Activated CD4-positive, alpha-beta T cell treated with anti-CD3 and anti-CD28 coated beads, Interleukin-10, Interleukin-2, amounts not matched to agents 100 ng/mL and 50 ng/mL, durations not matched to agents 16 hours and 8 hours (primary cell): ENCODE measurements around the gene STK17A.
A peak's percentile ranks its signal among the peaks of the same experiment; 100 is the strongest.
"Not testable (repeated sequence)": the region's sequence is repeated elsewhere in the genome, so short reads cannot be mapped to it uniquely, and the experiment has no call there.

Source experiments
- DNase-seq: peaks from one replicate; pipeline ENCODE4 v3.0.0-alpha.2; 2020

Gene STK17A

GRCh38 chr7:43602256-43602655 is 19.3 kb downstream of the STK17A start:
- no peak for DNase-seq

- no peak for DNase-seq
Observed at GRCh38 chr7:43604251-43604650, 21.3 kb downstream of the STK17A start.

GRCh38 chr7:43609097-43609496 is 26.2 kb downstream of the STK17A start:
- DNase-seq = no peak

GRCh38 chr7:43612128-43612527 is 29.2 kb downstream of the STK17A start:
- no peak for DNase-seq

GRCh38 chr7:43612599-43613589 is 30.0 kb downstream of the STK17A start:
- DNase-seq = peak; percentile 88

GRCh38 chr7:43615558-43616145 is 32.7 kb downstream of the STK17A start:
- no peak for DNase-seq

- no peak for DNase-seq
Observed at GRCh38 chr7:43616977-43617376, 34.1 kb downstream of the STK17A start.

GRCh38 chr7:43618073-43618472 is 35.2 kb downstream of the STK17A start:
- no peak for DNase-seq

- no peak for DNase-seq
Observed at GRCh38 chr7:43619213-43620012, 36.5 kb downstream of the STK17A start.

GRCh38 chr7:43621729-43622448 is 39.0 kb downstream of the STK17A start:
- peak; percentile 64 for DNase-seq

- DNase-seq = no peak
Observed at GRCh38 chr7:43624156-43624555, 41.2 kb downstream of the STK17A start.

- DNase-seq = peak; percentile 79
Observed at GRCh38 chr7:43625453-43625852, 42.5 kb downstream of the STK17A start.

GRCh38 chr7:43625980-43626379 is 43.1 kb downstream of the STK17A start:
- no peak for DNase-seq

- DNase-seq = no peak
Observed at GRCh38 chr7:43626695-43627094, 43.8 kb downstream of the STK17A start.

GRCh38 chr7:43627798-43628197 is 44.9 kb downstream of the STK17A start:
- DNase-seq = not testable (repeated sequence)

- no peak for DNase-seq
Observed at GRCh38 chr7:43628431-43628830, 45.5 kb downstream of the STK17A start.

GRCh38 chr7:43629857-43630256 is 46.9 kb downstream of the STK17A start:
- no peak for DNase-seq

GRCh38 chr7:43630482-43630881 is 47.6 kb downstream of the STK17A start:
- DNase-seq = no peak

GRCh38 chr7:43631559-43631958 is 48.7 kb downstream of the STK17A start:
- no peak for DNase-seq

GRCh38 chr7:43632746-43633145 is 49.8 kb downstream of the STK17A start:
- DNase-seq = no peak

GRCh38 chr7:43634384-43634783 is 51.5 kb downstream of the STK17A start:
- DNase-seq = no peak

GRCh38 chr7:43636093-43636492 is 53.2 kb downstream of the STK17A start:
- no peak for DNase-seq
